ENCODE data around the gene PAFAH1B1.

Gene PAFAH1B1

GRCh38 chr17:2703181-2703580 is 109.7 kb downstream of the PAFAH1B1 start:
- DNase-seq (ENCODE audit: low spot score), result peak; percentile 38

GRCh38 chr17:2703606-2704005 is 110.2 kb downstream of the PAFAH1B1 start:
- peak; percentile 34 for DNase-seq (ENCODE audit: low spot score)

- peak; percentile 61 for DNase-seq (ENCODE audit: low spot score)
These were observed 110.8 kb downstream of the PAFAH1B1 start for GRCh38 chr17:2704031-2704889.

GRCh38 chr17:2704890-2705248 is 111.4 kb downstream of the PAFAH1B1 start:
- no peak for DNase-seq (ENCODE audit: low spot score)

GRCh38 chr17:2705263-2705662 is 111.8 kb downstream of the PAFAH1B1 start:
- DNase-seq (ENCODE audit: low spot score), result no peak

- no peak for DNase-seq (ENCODE audit: low spot score)
These were observed 112.7 kb downstream of the PAFAH1B1 start for GRCh38 chr17:2705888-2706795.

GRCh38 chr17:2706911-2707510 is 113.6 kb downstream of the PAFAH1B1 start:
- no peak for DNase-seq (ENCODE audit: low spot score)

- no peak for DNase-seq (ENCODE audit: low spot score)
These were observed 114.5 kb downstream of the PAFAH1B1 start for GRCh38 chr17:2707721-2708584.

GRCh38 chr17:2708585-2709182 is 115.2 kb downstream of the PAFAH1B1 start:
- no peak for DNase-seq (ENCODE audit: low spot score)

GRCh38 chr17:2709183-2709661 is 115.8 kb downstream of the PAFAH1B1 start:
- DNase-seq (ENCODE audit: low spot score), result no peak

- no peak for DNase-seq (ENCODE audit: low spot score)
These were observed 116.8 kb downstream of the PAFAH1B1 start for GRCh38 chr17:2710071-2710802.

- DNase-seq (ENCODE audit: low spot score), result no peak
These were observed 117.6 kb downstream of the PAFAH1B1 start for GRCh38 chr17:2710803-2711607.

GRCh38 chr17:2711608-2712299 is 118.3 kb downstream of the PAFAH1B1 start, which contains the start of gene CLUH:
TSS of gene CLUH (minus strand) at chr17:2711764. CDS start at chr17:2711661, 103 bp downstream.
- peak; percentile 98 for DNase-seq (ENCODE audit: low spot score)

GRCh38 chr17:2712300-2713043 is 119.0 kb downstream of the PAFAH1B1 start:
- DNase-seq (ENCODE audit: low spot score), result no peak

- DNase-seq (ENCODE audit: low spot score), result no peak
These were observed 120.4 kb downstream of the PAFAH1B1 start for GRCh38 chr17:2713881-2714280.

- no peak for DNase-seq (ENCODE audit: low spot score)
These were observed 123.2 kb downstream of the PAFAH1B1 start for GRCh38 chr17:2716649-2717048.

- DNase-seq (ENCODE audit: low spot score), result no peak
These were observed 124.9 kb downstream of the PAFAH1B1 start for GRCh38 chr17:2718150-2718938.

Measured in left forelimb (tissue), 1 donor.